ENCODE measurements around the gene ZNF99. TPM values are rescaled to one million over a fixed set of nuclear protein-coding genes. Genes with fewer than 3 reads are reported as not detected.
A peak's percentile ranks its signal among the peaks of the same experiment; 100 is the strongest.
"Not testable (repeated sequence)": the region's sequence is repeated elsewhere in the genome, so short reads cannot be mapped to it uniquely, and the experiment has no call there.

The ZNF99 gene
- total RNA-seq, 1 donor from 2014 or later = not detected

- Histone ChIP-seq H3K9me3 (no peaks in the 10 kb centered on the region), H3K27me3 (no peaks in the 10 kb centered on the region), H3K27ac (no peak overlapping the region), H3K4me1 (no peaks in the 10 kb centered on the region), H3K36me3 (no peaks in the 10 kb centered on the region), H3K4me3 (no peak overlapping the region)
- TF ChIP-seq, protein P1, sequence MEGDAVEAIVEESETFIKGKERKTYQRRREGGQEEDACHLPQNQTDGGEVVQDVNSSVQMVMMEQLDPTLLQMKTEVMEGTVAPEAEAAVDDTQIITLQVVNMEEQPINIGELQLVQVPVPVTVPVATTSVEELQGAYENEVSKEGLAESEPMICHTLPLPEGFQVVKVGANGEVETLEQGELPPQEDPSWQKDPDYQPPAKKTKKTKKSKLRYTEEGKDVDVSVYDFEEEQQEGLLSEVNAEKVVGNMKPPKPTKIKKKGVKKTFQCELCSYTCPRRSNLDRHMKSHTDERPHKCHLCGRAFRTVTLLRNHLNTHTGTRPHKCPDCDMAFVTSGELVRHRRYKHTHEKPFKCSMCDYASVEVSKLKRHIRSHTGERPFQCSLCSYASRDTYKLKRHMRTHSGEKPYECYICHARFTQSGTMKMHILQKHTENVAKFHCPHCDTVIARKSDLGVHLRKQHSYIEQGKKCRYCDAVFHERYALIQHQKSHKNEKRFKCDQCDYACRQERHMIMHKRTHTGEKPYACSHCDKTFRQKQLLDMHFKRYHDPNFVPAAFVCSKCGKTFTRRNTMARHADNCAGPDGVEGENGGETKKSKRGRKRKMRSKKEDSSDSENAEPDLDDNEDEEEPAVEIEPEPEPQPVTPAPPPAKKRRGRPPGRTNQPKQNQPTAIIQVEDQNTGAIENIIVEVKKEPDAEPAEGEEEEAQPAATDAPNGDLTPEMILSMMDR (IDR thresholded peaks at IDR 0.05) = no peak
- TF ChIP-seq POLR2AphosphoS5 (IDR thresholded peaks at IDR 0.05; ENCODE audit: insufficient read depth in 1 of 2, low read depth in 1 of 2) = no peak
- TF ChIP-seq POLR2A (IDR thresholded peaks at IDR 0.05) = no peak
- DNase-seq (ENCODE audit: extremely low spot score in 2 of 2) = no peak
- intact Hi-C loops (cut with DNase I) = no loop called here
These were observed 22.5 kb upstream of the ZNF99 start for GRCh38 chr19:22806418-22806817.

GRCh38 chr19:22797040-22797439 lies 13.1 kb upstream of the ZNF99 start:
- Histone ChIP-seq H3K4me1 (no peaks in the 10 kb centered on the region), H3K9me3 (no peaks in the 10 kb centered on the region), H3K27ac (no peak overlapping the region), H3K36me3 (no peaks in the 10 kb centered on the region), H3K27me3 (no peaks in the 10 kb centered on the region), H3K4me3 (no peak overlapping the region)
- TF ChIP-seq, protein P1 (IDR thresholded peaks at IDR 0.05) = no peak
- TF ChIP-seq POLR2A (IDR thresholded peaks at IDR 0.05) (no peak), POLR2AphosphoS5 (IDR thresholded peaks at IDR 0.05; ENCODE audit: insufficient read depth in 1 of 2, low read depth in 1 of 2) (no peak)
- intact Hi-C loops (cut with DNase I) = no loop called here
- DNase-seq (ENCODE audit: extremely low spot score in 2 of 2) = no peak

DNA sequence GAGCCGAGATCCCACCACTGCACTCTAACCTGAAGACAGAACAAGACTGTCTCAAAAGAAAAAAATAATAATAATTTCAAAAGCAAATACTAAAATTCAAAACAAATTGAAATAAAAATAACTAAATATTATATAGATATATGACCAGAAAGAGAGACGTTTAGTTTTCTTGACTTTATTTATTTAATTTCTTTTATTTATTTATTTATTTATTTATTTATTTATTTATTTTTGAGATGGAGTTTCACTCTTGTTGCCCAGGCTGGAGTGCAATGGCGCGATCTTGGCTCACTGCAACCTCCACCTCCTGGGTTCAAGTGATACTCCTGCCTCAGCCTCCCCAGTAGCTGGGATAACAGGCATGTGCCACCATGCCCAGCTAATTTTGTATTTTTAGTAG lies 8.9 kb upstream of the ZNF99 start:
- H3K27me3 ChIP-seq; intact Hi-C loops (cut with DNase I); H3K4me3 ChIP-seq; H3K4me1 ChIP-seq; H3K36me3 ChIP-seq; H3K9me3 ChIP-seq; DNase-seq (ENCODE audit: extremely low spot score in 2 of 2); H3K27ac ChIP-seq: not testable (repeated sequence)

DNA sequence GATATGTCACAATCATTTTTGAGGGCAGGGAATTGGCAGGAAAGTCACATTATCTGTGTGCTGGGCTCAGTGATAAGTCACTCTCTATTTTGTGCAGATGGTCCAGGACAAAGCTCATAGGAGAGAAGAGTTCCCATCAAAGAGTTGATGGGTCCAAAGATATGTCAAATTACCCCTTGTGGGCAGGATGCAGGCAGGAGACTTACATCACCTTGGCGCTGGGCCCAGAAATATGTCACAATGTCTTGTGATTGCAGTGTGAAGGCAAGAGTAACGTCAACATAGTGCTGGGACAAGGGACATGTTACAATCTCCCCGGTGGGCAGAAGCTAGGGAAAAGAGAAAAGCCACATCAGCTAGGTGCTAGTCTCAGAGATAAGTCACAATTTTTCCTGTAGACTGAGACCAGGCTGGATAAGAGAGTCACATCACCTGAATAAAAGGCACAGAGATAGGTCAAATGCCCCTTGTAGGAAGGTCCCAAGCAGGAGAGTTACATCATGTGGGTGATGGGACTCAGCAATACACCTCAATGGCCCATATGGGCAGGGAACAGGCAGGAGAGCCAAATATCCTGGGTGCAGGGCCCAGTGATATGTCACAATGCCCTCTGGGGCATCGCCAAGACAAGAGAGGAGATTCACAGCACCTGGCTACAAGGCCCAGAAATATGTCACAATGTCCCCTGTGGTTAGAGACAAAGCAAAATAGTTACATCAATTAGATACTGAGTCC lies 47.9 kb downstream of the ZNF99 start:
- Histone ChIP-seq H3K9me3 (no peaks in the 10 kb centered on the region), H3K4me1 (no peaks in the 10 kb centered on the region), H3K27me3 (no peaks in the 10 kb centered on the region), H3K27ac (no peak overlapping the region), H3K36me3 (no peaks in the 10 kb centered on the region), H3K4me3 (no peak overlapping the region)
- intact Hi-C loops (cut with DNase I) = no loop called here
- peak; percentile 34 to 88 for DNase-seq (ENCODE audit: extremely low spot score in 2 of 2)
- no peak for TF ChIP-seq POLR2A (IDR thresholded peaks at IDR 0.05)
- no peak for TF ChIP-seq POLR2AphosphoS5 (IDR thresholded peaks at IDR 0.05; ENCODE audit: insufficient read depth in 1 of 2, low read depth in 1 of 2)
- TF ChIP-seq, protein P1 (IDR thresholded peaks at IDR 0.05) = no peak

DNA sequence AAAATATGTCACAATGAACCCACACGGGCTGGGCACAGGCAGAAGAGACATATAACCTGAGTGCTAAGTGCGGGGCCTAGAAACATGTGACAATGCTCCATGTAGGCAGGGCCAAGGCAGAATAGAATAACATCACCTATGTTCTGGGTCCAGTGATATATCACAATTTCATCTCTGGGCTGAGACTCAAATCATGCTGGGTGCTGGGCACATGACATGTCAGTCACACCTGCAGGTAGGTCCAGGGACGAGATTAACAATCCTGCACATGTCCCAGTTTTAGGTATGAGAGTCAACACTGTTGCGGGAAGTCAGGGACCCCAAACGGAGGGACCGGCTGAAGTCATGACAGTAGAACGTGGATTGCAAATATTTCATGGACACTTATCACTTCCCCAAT lies 50.3 kb downstream of the ZNF99 start:
- no peak overlapping the region for H3K27ac ChIP-seq
- no peaks in the 10 kb centered on the region for H3K9me3 ChIP-seq
- peak; percentile 31 to 65 for DNase-seq (ENCODE audit: extremely low spot score in 2 of 2)
- intact Hi-C loops (cut with DNase I) = no loop called here
- no peaks in the 10 kb centered on the region for H3K4me1 ChIP-seq
- no peaks in the 10 kb centered on the region for H3K36me3 ChIP-seq
- no peaks in the 10 kb centered on the region for H3K27me3 ChIP-seq
- TF ChIP-seq POLR2A (IDR thresholded peaks at IDR 0.05) (no peak), POLR2AphosphoS5 (IDR thresholded peaks at IDR 0.05; ENCODE audit: insufficient read depth in 1 of 2, low read depth in 1 of 2) (no peak)
- TF ChIP-seq, protein P1 (IDR thresholded peaks at IDR 0.05) = no peak
- H3K4me3 ChIP-seq = no peak overlapping the region

- H3K4me1 ChIP-seq; H3K4me3 ChIP-seq; H3K27me3 ChIP-seq; H3K27ac ChIP-seq; H3K9me3 ChIP-seq; intact Hi-C loops (cut with DNase I); H3K36me3 ChIP-seq: not testable (repeated sequence)
- peak in 1 of 2 donors; percentile 70 for DNase-seq (ENCODE audit: extremely low spot score in 2 of 2)
These were observed 55.7 kb downstream of the ZNF99 start for GRCh38 chr19:22728214-22728613.

GRCh38 chr19:22721533-22721932 lies 62.4 kb downstream of the ZNF99 start:
- H3K9me3 ChIP-seq; H3K27me3 ChIP-seq; H3K4me1 ChIP-seq; intact Hi-C loops (cut with DNase I); H3K4me3 ChIP-seq; H3K27ac ChIP-seq; H3K36me3 ChIP-seq: not testable (repeated sequence)
- peak; percentile 29 to 61 for DNase-seq (ENCODE audit: extremely low spot score in 2 of 2)

All from vagina (tissue), 2 donors.